ENCODE results near the gene RPS27L. TPM values are rescaled to one million over a fixed set of nuclear protein-coding genes. Genes with fewer than 3 reads are reported as not detected.

The RPS27L gene
- total and polyA plus RNA-seq, 2 of the 8 experiments (the other 6 are each of a cell fraction or from before 2014, with no cell fraction given) = 115 to 143 TPM

GRCh38 chr15:63140936-63141335 lies 16.3 kb downstream of the RPS27L start (continued):
- no peak for TF ChIP-seq JUN (IDR thresholded peaks at IDR 0.05; ENCODE audit: low read depth, low read length)
- no peak for TF ChIP-seq KDM5A (IDR thresholded peaks at IDR 0.05; ENCODE audit: low read length)
- no peak for TF ChIP-seq RNF2 (IDR thresholded peaks at IDR 0.05; ENCODE audit: borderline replicate concordance, low read depth, low read length, missing control alignments, poor library complexity, severe bottlenecking)
- no peak for TF ChIP-seq SP1 (IDR thresholded peaks at IDR 0.05; ENCODE audit: low read depth, low read length)

All from H1 (cell line).